ENCODE measurements around the gene CCNH.

GRCh38 chr5:87421307-87421706 is 8.6 kb upstream of the CCNH start:
- TF ChIP-seq TAF1 (IDR thresholded peaks at IDR 0.05; ENCODE audit: borderline replicate concordance, insufficient read depth, low read length) (no peak), POLR2AphosphoS5 (IDR thresholded peaks at IDR 0.05; ENCODE audit: low read depth, low read length) (no peak), SIN3A (IDR thresholded peaks at IDR 0.05; ENCODE audit: borderline replicate concordance, insufficient read depth, low read length) (no peak)

Data from PFSK-1 (cell line).